ENCODE measurements around the gene DOLPP1.

The DOLPP1 gene

DNA sequence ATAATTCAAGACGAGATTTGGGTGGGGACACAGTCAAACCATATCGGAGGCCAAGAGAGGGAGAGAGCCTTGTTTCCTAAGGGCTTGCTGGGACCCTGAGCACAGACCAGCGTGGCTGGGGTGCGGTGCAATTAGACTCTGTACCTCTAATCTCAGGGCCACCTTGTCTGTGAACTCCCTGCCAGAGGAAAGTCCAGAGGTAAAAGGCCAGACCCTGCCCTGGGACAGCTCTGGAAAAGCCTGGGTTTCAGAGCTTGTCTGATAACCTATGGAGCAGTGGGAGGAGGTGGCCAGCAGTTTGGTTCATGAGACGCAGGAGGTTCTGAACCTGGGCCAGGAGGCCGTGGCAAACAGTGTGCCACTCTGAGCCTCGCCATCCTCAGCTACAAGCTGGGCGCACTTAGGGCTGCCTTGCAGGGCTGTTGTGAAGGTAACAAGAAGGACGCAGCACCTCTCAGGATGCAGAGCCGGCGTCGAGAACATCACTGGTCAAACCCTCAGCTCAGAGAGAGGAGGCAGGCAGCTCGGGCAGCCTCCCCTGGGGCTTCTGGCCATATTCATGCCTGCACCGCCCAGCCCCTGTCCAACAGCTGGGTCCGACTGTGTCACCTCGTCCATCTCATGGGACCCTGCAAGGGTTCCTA lies 4.8 kb upstream of the DOLPP1 start:
- no peak overlapping the region for H3K27ac ChIP-seq (replicated peaks)
- TF ChIP-seq POLR2AphosphoS5 (IDR thresholded peaks at IDR 0.05; ENCODE audit: low read depth), result no peak
- TF ChIP-seq, protein P1, sequence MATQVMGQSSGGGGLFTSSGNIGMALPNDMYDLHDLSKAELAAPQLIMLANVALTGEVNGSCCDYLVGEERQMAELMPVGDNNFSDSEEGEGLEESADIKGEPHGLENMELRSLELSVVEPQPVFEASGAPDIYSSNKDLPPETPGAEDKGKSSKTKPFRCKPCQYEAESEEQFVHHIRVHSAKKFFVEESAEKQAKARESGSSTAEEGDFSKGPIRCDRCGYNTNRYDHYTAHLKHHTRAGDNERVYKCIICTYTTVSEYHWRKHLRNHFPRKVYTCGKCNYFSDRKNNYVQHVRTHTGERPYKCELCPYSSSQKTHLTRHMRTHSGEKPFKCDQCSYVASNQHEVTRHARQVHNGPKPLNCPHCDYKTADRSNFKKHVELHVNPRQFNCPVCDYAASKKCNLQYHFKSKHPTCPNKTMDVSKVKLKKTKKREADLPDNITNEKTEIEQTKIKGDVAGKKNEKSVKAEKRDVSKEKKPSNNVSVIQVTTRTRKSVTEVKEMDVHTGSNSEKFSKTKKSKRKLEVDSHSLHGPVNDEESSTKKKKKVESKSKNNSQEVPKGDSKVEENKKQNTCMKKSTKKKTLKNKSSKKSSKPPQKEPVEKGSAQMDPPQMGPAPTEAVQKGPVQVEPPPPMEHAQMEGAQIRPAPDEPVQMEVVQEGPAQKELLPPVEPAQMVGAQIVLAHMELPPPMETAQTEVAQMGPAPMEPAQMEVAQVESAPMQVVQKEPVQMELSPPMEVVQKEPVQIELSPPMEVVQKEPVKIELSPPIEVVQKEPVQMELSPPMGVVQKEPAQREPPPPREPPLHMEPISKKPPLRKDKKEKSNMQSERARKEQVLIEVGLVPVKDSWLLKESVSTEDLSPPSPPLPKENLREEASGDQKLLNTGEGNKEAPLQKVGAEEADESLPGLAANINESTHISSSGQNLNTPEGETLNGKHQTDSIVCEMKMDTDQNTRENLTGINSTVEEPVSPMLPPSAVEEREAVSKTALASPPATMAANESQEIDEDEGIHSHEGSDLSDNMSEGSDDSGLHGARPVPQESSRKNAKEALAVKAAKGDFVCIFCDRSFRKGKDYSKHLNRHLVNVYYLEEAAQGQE (IDR thresholded peaks at IDR 0.05; ENCODE audit: insufficient replicate concordance, low read depth), result no peak
- TF ChIP-seq, protein P2, sequence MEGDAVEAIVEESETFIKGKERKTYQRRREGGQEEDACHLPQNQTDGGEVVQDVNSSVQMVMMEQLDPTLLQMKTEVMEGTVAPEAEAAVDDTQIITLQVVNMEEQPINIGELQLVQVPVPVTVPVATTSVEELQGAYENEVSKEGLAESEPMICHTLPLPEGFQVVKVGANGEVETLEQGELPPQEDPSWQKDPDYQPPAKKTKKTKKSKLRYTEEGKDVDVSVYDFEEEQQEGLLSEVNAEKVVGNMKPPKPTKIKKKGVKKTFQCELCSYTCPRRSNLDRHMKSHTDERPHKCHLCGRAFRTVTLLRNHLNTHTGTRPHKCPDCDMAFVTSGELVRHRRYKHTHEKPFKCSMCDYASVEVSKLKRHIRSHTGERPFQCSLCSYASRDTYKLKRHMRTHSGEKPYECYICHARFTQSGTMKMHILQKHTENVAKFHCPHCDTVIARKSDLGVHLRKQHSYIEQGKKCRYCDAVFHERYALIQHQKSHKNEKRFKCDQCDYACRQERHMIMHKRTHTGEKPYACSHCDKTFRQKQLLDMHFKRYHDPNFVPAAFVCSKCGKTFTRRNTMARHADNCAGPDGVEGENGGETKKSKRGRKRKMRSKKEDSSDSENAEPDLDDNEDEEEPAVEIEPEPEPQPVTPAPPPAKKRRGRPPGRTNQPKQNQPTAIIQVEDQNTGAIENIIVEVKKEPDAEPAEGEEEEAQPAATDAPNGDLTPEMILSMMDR (IDR thresholded peaks at IDR 0.05; ENCODE audit: insufficient read depth, low read length), result no peak
- TF ChIP-seq GABPA (IDR thresholded peaks at IDR 0.05; ENCODE audit: low read depth), result no peak
- no peak for TF ChIP-seq SPI1 (IDR thresholded peaks at IDR 0.05; ENCODE audit: borderline replicate concordance, low read depth)
- DNase-seq (ENCODE audit: low read depth in 1 of 2, low spot score in 1 of 2), result no peak
- H3K4me3 ChIP-seq (replicated peaks; ENCODE audit: insufficient read depth, low read length), result no peak overlapping the region
- no peaks in the 10 kb centered on the region for H3K27me3 ChIP-seq (ENCODE audit: insufficient read depth, poor library complexity, severe bottlenecking)

DNA sequence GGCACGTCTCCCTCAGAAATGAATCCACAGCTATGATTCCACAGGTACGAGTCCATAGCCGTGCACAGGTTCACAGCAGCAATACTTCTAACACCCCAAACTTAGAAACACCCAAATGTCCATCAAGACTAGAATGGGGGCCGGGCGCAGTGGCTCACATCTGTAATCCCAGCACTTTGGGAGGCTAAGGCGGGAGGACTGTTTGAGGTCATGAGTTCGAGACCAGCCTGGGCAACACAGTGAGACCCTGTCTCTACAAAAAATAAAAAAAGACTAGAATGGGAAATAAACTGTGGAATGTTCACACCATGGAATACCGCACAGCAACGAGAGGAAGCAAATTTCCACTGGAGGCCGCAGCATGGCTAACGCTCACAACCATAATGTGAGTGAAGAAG lies 4.3 kb upstream of the DOLPP1 start:
- no peak overlapping the region for H3K4me3 ChIP-seq (replicated peaks; ENCODE audit: insufficient read depth, low read length)
- TF ChIP-seq GABPA (IDR thresholded peaks at IDR 0.05; ENCODE audit: low read depth) (no peak), POLR2AphosphoS5 (IDR thresholded peaks at IDR 0.05; ENCODE audit: low read depth) (no peak), SPI1 (IDR thresholded peaks at IDR 0.05; ENCODE audit: borderline replicate concordance, low read depth) (no peak)
- TF ChIP-seq, protein P1 (IDR thresholded peaks at IDR 0.05; ENCODE audit: insufficient replicate concordance, low read depth), result no peak
- TF ChIP-seq, protein P2 (IDR thresholded peaks at IDR 0.05; ENCODE audit: insufficient read depth, low read length), result no peak
- no peak overlapping the region for H3K27ac ChIP-seq (replicated peaks)
- H3K27me3 ChIP-seq (ENCODE audit: insufficient read depth, poor library complexity, severe bottlenecking), result no peaks in the 10 kb centered on the region
- DNase-seq (ENCODE audit: low read depth in 1 of 2, low spot score in 1 of 2), result no peak

DNA sequence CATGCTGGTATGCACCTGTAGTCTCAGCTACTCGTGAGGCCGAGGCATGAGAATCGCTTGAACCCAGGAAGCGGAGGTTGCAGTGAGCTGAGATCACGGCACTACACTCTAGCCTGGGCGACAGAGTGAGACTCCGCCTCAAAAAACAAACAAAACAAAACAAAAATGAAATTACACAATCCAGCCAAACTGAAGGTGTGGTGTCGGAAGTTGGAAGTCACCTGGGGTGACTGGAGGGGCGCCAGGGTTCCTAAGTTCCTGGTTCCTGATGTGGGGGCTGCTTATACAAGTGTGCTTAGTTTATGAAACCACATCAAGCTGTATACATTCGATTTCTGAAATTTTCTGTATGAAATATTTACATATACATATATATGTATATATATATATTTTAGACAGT lies 3.7 kb upstream of the DOLPP1 start:
- Histone ChIP-seq H3K27me3 (ENCODE audit: insufficient read depth, poor library complexity, severe bottlenecking) (no peaks in the 10 kb centered on the region), H3K4me3 (replicated peaks; ENCODE audit: insufficient read depth, low read length) (no peak overlapping the region), H3K27ac (replicated peaks) (no peak overlapping the region)
- TF ChIP-seq, protein P1 (IDR thresholded peaks at IDR 0.05; ENCODE audit: insufficient replicate concordance, low read depth), result no peak
- TF ChIP-seq, protein P2 (IDR thresholded peaks at IDR 0.05; ENCODE audit: insufficient read depth, low read length), result no peak
- TF ChIP-seq GABPA (IDR thresholded peaks at IDR 0.05; ENCODE audit: low read depth), result no peak
- no peak for TF ChIP-seq SPI1 (IDR thresholded peaks at IDR 0.05; ENCODE audit: borderline replicate concordance, low read depth)
- TF ChIP-seq POLR2AphosphoS5 (IDR thresholded peaks at IDR 0.05; ENCODE audit: low read depth), result no peak
- no peak for DNase-seq (ENCODE audit: low read depth in 1 of 2, low spot score in 1 of 2)
